Prostate gland (tissue), 2 donors: ENCODE results near the gene LY86.

Experiments
- POLR2A ChIP-seq: fragments of 450-650 bp; IDR thresholded peaks from one replicate; pipeline ENCODE4 v1.6.1; 2016; ENCODE audit warnings: antibody characterized with exemption, mild to moderate bottlenecking
- POLR2AphosphoS5 ChIP-seq: sonication (generic); formaldehyde crosslinking; IDR thresholded peaks from one replicate; pipeline ENCODE4 v1.6.1; 2017; ENCODE audit warnings: antibody characterized with exemption
- TF ChIP-seq, protein P1 (sequence below), 4 experiments: fragments of 200-600 bp in 2 of 4; fragments of 450-650 bp in 2 of 4; sonication (generic) in 2 of 4; IDR thresholded peaks; 1 replicate in 3 of 4; 2 replicates in 1 of 4; pipeline ENCODE4 v1.5.1; 2016 to 2019; ENCODE audit warnings: antibody characterized with exemption in 4 of 4, mild to moderate bottlenecking in 2 of 4, moderate library complexity in 2 of 4

GRCh38 chr6:6577735-6578134 is 10.8 kb upstream of the LY86 start:
- TF ChIP-seq, protein P1, sequence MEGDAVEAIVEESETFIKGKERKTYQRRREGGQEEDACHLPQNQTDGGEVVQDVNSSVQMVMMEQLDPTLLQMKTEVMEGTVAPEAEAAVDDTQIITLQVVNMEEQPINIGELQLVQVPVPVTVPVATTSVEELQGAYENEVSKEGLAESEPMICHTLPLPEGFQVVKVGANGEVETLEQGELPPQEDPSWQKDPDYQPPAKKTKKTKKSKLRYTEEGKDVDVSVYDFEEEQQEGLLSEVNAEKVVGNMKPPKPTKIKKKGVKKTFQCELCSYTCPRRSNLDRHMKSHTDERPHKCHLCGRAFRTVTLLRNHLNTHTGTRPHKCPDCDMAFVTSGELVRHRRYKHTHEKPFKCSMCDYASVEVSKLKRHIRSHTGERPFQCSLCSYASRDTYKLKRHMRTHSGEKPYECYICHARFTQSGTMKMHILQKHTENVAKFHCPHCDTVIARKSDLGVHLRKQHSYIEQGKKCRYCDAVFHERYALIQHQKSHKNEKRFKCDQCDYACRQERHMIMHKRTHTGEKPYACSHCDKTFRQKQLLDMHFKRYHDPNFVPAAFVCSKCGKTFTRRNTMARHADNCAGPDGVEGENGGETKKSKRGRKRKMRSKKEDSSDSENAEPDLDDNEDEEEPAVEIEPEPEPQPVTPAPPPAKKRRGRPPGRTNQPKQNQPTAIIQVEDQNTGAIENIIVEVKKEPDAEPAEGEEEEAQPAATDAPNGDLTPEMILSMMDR (IDR thresholded peaks at IDR 0.05): no peak
- TF ChIP-seq POLR2AphosphoS5: no peak
- no peak for TF ChIP-seq POLR2A
